Measurements from ENCODE around the gene ANKRD39.

The ANKRD39 gene

DNA sequence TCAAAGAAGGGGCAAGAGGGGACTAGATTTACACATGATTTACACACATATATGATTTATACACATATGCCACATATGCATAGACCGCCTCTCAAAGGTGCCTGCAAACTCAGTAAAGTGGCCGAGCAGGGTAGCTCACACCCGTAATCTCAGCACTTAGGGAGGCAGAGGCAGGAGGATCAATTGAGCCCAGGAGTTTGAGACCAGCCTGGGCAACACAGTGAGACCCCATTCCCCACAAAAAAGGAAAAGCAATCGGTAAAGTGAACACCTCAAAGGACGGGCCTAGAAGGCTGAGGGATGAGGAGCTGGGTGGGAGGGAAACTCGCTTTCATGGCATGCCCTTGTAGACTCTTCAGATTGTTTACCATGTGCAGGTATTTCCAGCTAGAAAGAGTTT is 5.1 kb downstream of the ANKRD39 start:
- no peak for DNase-seq

DNA sequence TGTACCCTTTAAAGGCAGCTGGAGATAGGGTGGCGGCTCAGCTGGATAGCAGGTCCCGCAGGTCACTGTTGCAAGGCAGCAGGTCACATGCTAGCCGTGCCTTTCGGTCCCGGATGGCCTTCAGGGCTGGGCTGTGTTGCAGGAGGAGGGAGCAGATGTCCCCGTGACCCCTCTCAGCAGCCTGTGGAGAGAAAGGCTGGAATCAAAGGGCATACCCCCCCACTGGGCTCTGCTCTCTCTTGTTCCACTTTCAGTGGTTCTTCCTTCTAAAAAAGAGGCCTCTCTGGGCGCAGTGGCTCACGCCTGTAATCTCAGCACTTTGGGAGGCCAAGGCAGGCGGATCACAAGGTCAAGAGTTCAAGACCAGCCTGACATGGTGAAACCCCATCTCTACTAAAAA is 9.6 kb downstream of the ANKRD39 start:
- DNase-seq: no peak

- DNase-seq: no peak
Observed at GRCh38 chr2:96847586-96847985, 10.2 kb downstream of the ANKRD39 start.

DNA sequence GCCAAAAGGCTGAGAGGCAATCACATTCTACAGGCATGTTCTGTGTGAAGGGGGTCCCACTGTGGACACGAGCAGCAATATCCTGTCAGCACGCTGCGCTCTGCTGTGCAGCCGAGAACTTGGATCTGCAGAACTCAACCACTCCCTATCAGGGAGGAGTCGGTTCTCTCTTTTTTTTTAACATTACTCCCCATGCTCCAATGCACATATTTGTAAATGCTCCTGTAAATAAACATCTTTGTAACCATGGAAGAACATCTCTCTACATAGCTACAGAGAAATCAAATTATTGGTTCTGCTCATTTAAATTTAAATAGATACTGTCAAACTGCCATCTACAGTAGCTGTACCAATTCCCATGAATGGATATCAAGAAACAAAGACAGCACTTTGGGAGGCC is 11.0 kb downstream of the ANKRD39 start:
- DNase-seq: no peak

- DNase-seq: no peak
Observed at GRCh38 chr2:96844405-96844808, 13.4 kb downstream of the ANKRD39 start.

DNA sequence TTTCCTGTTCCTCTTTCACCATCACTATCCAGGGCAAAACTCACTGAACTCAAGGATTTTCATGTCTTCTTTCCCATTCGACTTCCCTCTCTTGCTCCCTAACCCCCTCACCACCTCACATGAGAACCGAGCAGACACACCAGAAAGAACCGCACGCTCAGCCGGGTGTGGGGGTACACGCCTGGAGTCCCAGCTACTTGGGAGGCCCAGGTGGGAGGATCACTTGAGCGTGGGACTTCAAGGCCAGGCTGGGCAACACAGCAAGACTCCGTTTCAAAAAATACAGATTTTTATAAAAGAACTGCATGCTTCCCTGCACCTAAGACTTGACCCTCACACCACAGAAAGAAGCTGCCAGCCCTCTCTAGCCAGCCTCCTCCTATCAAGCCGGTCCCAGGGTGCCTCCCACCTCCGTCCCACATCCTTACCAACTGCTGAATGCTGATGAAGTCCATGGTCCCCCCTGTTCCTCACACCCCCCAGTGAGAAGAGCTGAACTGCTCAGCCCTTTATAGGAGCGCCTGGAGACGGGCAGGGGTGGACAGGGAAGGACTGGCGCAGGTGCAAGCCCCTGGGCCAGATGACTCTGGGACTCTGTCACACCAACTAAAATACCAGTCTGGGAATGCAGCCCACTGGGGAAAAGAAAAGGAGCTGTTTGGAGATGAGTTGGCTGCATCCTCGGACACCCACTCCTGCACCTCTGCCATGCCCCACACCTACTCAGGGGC is 14.1 kb downstream of the ANKRD39 start, which contains the start of gene ANKRD23:
ANKRD23 (minus strand) TSS at position 484 of the 731 bp plus-strand sequence; CDS start at position 455, 29 bp downstream.
- DNase-seq: no peak

DNA sequence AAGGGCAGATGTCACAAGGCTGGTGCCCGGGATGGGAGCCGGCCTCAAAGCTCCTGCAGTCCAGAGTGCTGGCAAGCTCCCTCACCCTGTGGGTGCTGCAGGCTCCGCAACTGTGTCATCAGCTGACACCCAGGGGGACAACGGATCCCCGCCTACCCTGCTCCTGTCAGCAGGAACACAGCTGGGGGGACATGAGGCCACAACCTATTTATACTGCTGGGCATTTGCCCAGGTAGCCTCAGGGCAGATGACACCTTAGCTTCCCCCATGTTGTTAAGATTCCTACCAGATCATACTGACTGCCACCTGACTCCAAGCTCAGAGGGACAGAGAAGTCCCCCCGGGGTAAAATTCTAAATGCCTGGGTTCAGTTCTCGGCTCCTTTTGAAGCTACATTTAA is 15.2 kb downstream of the ANKRD39 start:
- no peak for DNase-seq

DNA sequence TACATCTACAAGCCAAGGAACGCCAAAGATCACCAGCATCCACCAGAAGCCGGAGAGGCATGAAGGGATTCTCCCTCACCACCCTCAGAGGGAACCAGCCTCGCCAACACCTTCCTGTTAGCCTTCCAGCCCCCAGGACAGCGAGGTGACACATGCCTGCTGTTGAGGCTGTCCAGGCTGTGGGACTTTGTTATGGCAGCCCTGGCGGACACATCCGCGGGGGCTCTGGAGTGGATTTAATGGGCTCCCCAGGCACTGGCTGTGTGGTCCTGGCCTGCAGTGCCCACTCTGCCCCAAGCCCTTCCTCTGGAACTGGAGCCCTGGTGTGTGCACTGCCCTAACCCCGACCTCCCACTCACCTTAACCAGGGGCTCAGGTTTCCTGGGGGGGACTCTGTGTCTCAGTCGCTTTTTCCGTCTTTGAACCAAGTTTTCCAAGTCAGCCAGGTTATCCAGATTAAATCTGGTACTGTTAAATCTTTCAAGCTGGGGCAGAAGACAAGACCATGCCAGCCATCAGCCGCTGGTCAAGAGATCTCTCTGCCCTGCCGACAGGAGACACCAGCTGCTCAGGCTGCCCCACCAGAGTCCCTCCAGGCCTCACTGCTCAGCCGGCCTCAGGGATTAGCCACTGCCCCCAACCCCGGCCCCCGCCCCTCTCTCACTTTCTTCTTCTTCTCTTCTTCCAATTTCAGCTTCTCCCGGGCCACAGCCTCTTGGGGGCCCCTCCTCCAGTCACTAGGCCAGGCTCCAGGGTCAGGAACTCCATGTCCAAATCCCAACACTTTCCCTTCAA is 15.9 kb downstream of the ANKRD39 start:
- no peak for DNase-seq

DNA sequence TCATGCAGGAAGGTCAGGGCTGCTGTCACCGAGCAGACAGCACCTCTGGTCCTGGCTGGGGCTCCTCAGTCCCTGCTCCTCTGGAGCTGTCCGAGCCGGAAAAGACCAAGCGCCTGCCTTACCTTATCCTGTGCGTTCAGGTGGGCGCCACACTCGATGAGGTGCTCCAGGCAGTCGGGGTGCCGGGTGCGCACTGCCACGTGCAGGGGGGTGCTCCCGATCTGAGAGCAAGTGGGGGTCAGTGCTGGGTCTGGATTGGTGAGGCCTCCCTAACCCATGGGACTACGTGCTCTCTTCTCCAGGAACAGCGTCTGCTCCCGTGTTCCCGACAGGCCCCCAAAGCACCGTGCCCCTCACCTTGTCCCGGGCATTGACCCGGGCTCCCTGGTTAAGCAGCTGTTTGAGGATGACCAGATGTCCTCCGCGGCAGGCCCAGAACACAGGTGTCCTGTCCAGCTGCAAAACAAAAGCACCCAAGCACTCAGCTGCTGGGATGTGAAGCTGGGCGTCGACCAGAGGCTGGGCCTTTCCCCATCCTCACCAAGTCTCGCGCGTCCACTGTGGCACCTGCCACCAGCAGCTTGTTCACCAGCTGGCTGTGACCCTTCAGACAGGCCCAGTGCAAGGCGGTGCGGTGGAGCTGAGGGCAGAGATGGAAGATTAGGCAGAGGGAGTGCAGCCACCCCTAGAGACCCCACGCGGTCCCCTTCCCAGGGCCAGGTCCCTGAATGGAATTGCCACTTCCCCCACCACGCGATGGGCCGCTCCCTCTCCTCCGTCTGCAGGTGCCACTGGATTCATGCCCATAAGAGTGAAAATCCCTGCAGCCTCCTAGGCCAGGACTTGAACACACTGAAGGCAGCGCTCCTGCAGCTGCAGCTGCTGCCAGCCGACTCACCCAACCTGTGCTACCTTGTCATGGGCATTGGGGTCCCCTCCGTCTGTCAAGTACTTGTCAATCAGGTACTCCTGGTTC is 17.7 kb downstream of the ANKRD39 start:
- DNase-seq: no peak

- peak; percentile 80 for DNase-seq
Observed at GRCh38 chr2:96839293-96839874, 18.4 kb downstream of the ANKRD39 start.

- DNase-seq: no peak
Observed at GRCh38 chr2:96838345-96839292, 19.2 kb downstream of the ANKRD39 start.

GRCh38 chr2:96837575-96837974 is 20.2 kb downstream of the ANKRD39 start:
- no peak for DNase-seq

DNA sequence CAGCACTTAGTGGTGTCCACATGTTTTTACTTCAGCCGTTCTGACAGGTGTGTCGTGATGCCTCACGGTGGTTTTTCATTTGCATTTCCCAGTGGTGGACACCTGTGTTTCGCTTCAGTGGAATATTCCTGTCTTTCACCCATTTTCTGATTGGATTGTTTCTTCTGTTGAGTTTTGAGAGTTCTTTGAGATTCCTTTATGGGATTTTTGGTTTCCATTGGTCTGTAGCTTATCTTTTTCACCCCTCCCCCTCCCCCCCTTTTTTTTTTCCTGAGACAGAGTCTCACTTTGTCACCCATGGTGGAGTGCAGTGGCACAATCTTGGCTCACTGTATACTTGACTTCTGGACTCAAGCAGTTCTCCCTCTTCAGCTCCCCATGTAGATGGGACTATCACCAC is 22.0 kb downstream of the ANKRD39 start:
- DNase-seq: no peak

GRCh38 chr2:96832754-96833507 is 24.9 kb downstream of the ANKRD39 start:
- no peak for DNase-seq

DNA sequence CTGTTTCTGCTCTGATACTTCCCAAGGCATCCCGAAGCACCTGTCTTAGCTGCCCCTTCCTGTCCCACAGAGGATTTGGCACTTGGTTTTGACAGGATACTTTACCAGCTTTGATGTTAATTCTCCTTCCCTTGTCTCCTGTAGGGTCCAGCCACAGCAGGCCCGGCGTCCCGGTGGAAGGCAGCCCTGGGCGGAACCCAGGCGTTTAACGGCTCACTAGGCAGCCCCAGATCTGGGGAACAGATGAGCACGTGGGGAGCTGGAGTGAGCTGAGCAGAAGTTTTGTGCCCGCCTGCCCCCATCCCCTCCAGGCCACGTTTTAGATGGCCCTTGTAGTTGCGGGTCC is 25.4 kb downstream of the ANKRD39 start:
- DNase-seq: no peak

GRCh38 chr2:96831679-96832078 is 26.1 kb downstream of the ANKRD39 start:
- no peak for DNase-seq

- no peak for DNase-seq
Observed at GRCh38 chr2:96830044-96830562, 27.7 kb downstream of the ANKRD39 start.

GRCh38 chr2:96828874-96829273 is 28.9 kb downstream of the ANKRD39 start:
- DNase-seq: no peak

DNA sequence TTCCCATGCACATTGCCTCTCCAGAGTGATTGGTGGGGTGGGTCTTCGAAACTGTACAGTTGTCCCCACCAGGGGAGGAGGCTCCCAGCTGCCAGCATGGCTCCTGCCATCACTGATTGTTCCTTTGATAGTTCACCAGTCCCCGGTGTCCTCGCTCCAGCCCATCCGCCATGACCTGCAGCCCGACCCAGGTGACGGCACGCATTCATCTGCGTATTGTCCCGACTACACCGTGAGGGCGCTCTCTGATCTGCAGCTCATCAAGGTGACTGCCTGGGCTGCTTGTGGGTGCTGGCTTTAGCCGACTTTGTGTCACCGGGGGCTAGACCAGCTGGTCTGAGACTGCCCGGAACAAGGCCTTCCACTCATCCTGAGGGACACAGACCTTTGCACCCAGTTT is 29.4 kb downstream of the ANKRD39 start:
- no peak for DNase-seq

DNA sequence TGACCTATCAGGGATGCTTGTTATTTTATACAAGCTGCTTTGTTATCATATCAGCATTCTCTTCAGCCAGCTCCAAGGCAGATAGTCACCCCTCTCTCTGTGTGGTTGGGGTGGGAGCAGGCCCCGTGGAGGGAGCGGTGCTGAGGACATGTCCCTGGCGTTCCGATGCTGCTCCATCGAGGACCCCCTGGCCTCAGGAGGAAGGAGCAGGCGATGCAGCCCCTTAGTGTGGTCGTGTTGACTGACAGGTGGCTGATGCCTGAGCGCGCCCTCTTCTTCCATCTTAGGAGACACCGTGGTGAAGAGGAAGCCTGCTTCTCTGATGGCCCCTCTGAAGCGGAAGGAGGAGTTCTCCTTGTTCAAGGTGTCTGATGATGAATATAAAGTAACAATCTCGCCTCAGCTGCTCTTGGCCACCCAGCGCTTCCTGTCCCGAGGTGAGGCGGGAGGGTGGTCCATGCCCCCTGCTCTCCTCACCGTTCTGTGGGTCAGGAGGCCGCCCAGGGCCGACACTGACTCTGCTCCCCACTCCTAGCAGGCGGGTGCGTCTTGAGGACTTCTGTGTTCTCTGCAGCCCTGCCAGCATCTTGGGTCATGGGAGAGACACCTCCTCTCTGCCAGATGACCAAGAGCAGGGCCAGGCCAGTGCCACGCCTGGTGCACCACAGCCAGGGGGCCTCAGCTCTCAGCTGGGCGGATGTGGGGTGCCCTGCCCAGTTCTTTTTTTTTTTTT is 31.1 kb downstream of the ANKRD39 start:
- no peak for DNase-seq
